Thyroid gland (tissue), 4 donors: ENCODE results near the gene NUFIP1. TPM values are rescaled to one million over a fixed set of nuclear protein-coding genes. Genes with fewer than 3 reads are reported as not detected.
A peak's percentile ranks its signal among the peaks of the same experiment; 100 is the strongest.

Experiments used
- DNase-seq, 2 donors: peaks; one replicate each; pipeline ENCODE4 v3.0.0-alpha.2; 2019
- H3K27ac ChIP-seq, 3 donors: fragments of 200-600 bp; sonication (generic); 1 replicate in 2 of 3; 2 replicates in 1 of 3; pipeline ENCODE4 v1.5.1; 2016 to 2019; ENCODE audit warnings: mild to moderate bottlenecking in 1 of 3, moderate library complexity in 1 of 3
- H3K27me3 ChIP-seq: fragments of 200-600 bp; sonication (generic); one replicate; pipeline ENCODE4 v1.5.1; 2019
- H3K36me3 ChIP-seq, 2 donors: fragments of 200-600 bp; sonication (generic); one replicate each; pipeline ENCODE4 v1.5.1; 2016 to 2019
- H3K4me1 ChIP-seq, 2 donors: fragments of 200-600 bp; sonication (generic); one replicate each; pipeline ENCODE4 v1.5.1; 2017 to 2019
- H3K4me3 ChIP-seq, 3 donors: fragments of 200-600 bp; sonication (generic); replicated peaks in 1 of 3; 1 replicate in 2 of 3; 2 replicates in 1 of 3; pipeline ENCODE4 v1.5.1; 2016; ENCODE audit warnings: mild to moderate bottlenecking in 1 of 3
- H3K9me3 ChIP-seq: fragments of 200-600 bp; sonication (generic); one replicate; pipeline ENCODE4 v1.5.1; 2017
- CTCF ChIP-seq, 6 experiments: fragments of 200-600 bp in 3 of 6; fragments of 450-650 bp in 3 of 6; sonication (generic) in 3 of 6; IDR thresholded peaks; one replicate each; pipeline ENCODE4 v1.5.1; 2016 to 2019; ENCODE audit warnings: antibody characterized with exemption in 6 of 6, mild to moderate bottlenecking in 2 of 6, inconsistent platforms in 1 of 6, moderate library complexity in 1 of 6
- POLR2A ChIP-seq, 2 donors: fragments of 450-650 bp; IDR thresholded peaks; one replicate each; pipeline ENCODE4 v1.6.1; 2017; ENCODE audit warnings: antibody characterized with exemption in 2 of 2, mild to moderate bottlenecking in 2 of 2, moderate library complexity in 1 of 2
- WGBS, 2 donors: methylation state at CpG; one replicate each; pipeline ENCODE4 v1.1.5; 2017; 5-methylcytosine and 5-hydroxymethylcytosine counted together
- intact Hi-C: fragments of 100-400 bp; cut with DNase I; formaldehyde crosslinking; loops from one replicate; pipeline ENCODE4 v1.15.1; 2023
- total RNA-seq, 4 donors: library from RNA; depleted of rRNA; stranded (reverse); fragments of >200 nt; gene quantifications; one replicate each; pipeline ENCODE4 v1.2.3, GENCODE V29; 2016

The NUFIP1 gene
- 1 to 10 TPM; 3.2 to 4.3 (median 3.5) TPM for total RNA-seq

- peak; percentile 92 to 93 for DNase-seq
- peaks cover 17 to 28% of the 10 kb centered on the region in 2 donors for H3K4me1 ChIP-seq
- H3K9me3 ChIP-seq, result no peaks in the 10 kb centered on the region
- no peaks in the 10 kb centered on the region for H3K27me3 ChIP-seq
- intact Hi-C loops, result loop anchor here (10.0 kb wide), 1 partner anchor 414 kb away; the partner anchor contains the start of gene TSC22D1
- peak within 1 kb of the TSS; percentile 65 to 99 (median 84) for H3K4me3 ChIP-seq
- TF ChIP-seq CTCF (IDR thresholded peaks at IDR 0.05) (peak in 2 of 6 experiments; percentile 19 to 22), POLR2A (IDR thresholded peaks at IDR 0.05) (peak in 1 of 2 donors; percentile 57)
- H3K27ac ChIP-seq, result peak within 1 kb of the TSS; percentile 70 to 76 (median 72)
- H3K36me3 ChIP-seq, result no peaks in the 10 kb centered on the region
- WGBS, 2 donors, result 1% methylated on average over 12 to 43 of the region's 66 CpGs
These were observed at the start of gene NUFIP1, which contains the start of gene GPALPP1 for GRCh38 chr13:44989071-44989889. Gene NUFIP1, minus strand, starts transcription at chr13:44989471. Its CDS starts 35 bp downstream, at chr13:44989436. Gene GPALPP1, plus strand, starts transcription at chr13:44989538. Its CDS starts 117 bp downstream, at chr13:44989655.

- no peaks in the 10 kb centered on the region for H3K9me3 ChIP-seq
- no peaks in the 10 kb centered on the region for H3K4me1 ChIP-seq
- DNase-seq, result no peak
- no peak overlapping the region for H3K4me3 ChIP-seq
- H3K36me3 ChIP-seq, result peaks cover 0 to 6% of the 10 kb centered on the region in 2 donors
- no peak overlapping the region for H3K27ac ChIP-seq
- intact Hi-C loops, result no loop called here
- H3K27me3 ChIP-seq, result no peaks in the 10 kb centered on the region
- TF ChIP-seq CTCF (IDR thresholded peaks at IDR 0.05) (no peak), POLR2A (IDR thresholded peaks at IDR 0.05) (no peak)
These were observed 46.9 kb upstream of the NUFIP1 start for GRCh38 chr13:45036206-45036605.

- TF ChIP-seq CTCF (IDR thresholded peaks at IDR 0.05) (no peak), POLR2A (IDR thresholded peaks at IDR 0.05) (no peak)
- no peaks in the 10 kb centered on the region for H3K4me1 ChIP-seq
- no peaks in the 10 kb centered on the region for H3K9me3 ChIP-seq
- H3K4me3 ChIP-seq, result no peak overlapping the region
- peaks cover 0 to 9% of the 10 kb centered on the region in 2 donors for H3K36me3 ChIP-seq
- H3K27ac ChIP-seq, result no peak overlapping the region
- no peak for DNase-seq
- no peaks in the 10 kb centered on the region for H3K27me3 ChIP-seq
- WGBS, 2 donors, result 95 to 96% methylated on average over 2 of the region's 2 CpGs
- intact Hi-C loops, result no loop called here
These were observed 45.1 kb upstream of the NUFIP1 start for GRCh38 chr13:45034342-45034741.

GRCh38 chr13:45024847-45025246, 35.6 kb upstream of the NUFIP1 start:
- WGBS, 2 donors, result 96% methylated on average over 2 of the region's 2 CpGs
- intact Hi-C loops, result no loop called here
- H3K4me1 ChIP-seq, result no peaks in the 10 kb centered on the region

More at GRCh38 chr13:45024847-45025246, 35.6 kb upstream of the NUFIP1 start:
- Histone ChIP-seq H3K4me3 (no peak overlapping the region), H3K27ac (no peak overlapping the region), H3K27me3 (no peaks in the 10 kb centered on the region), H3K9me3 (no peaks in the 10 kb centered on the region), H3K36me3 (peaks cover 0 to 13% of the 10 kb centered on the region in 2 donors)
- DNase-seq, result no peak
- TF ChIP-seq POLR2A (IDR thresholded peaks at IDR 0.05), result no peak
- TF ChIP-seq CTCF (IDR thresholded peaks at IDR 0.05), result no peak
